H1 (cell line): ENCODE measurements around the gene RBM5. TPM values are rescaled to one million over a fixed set of nuclear protein-coding genes. Genes with fewer than 3 reads are reported as not detected.

ENCODE experiments used
- CTCF ChIA-PET: fragments of 300-600 bp; sonication (Branson Sonifier 250); formaldehyde crosslinking; loops from one replicate; lab custom pipeline; 2021; ENCODE audit not compliant: partially characterized antibody; lab: Charles Lee
- POLR2A ChIA-PET: fragments of 300-600 bp; sonication (Branson Sonifier 250); formaldehyde crosslinking; loops from one replicate; lab custom pipeline; 2021; ENCODE audit warnings: inconsistent platforms; ENCODE audit not compliant: partially characterized antibody; lab: Charles Lee
- DNase-seq, 2 experiments: peaks; one replicate each; pipeline versions ENCODE4 v3.0.0 to v3.0.0-alpha.2; 2010 to 2022; ENCODE audit warnings: low spot score in 2 of 2, low read depth in 1 of 2, mixed read lengths in 1 of 2
- FAIRE-seq: peaks from 2 replicates; lab custom pipeline; 2011; peaks lifted over from hg19 to GRCh38; lab: Jason Lieb, UNC
- H2AFZ ChIP-seq: 2 replicates; pipeline ENCODE4 v1.8.1; 2012; ENCODE audit warnings: low read length, inconsistent platforms
- H2AK5ac ChIP-seq: 2 replicates; pipeline ENCODE4 v1.6.1; 2013; ENCODE audit warnings: low read depth, low read length
- H2BK120ac ChIP-seq: replicated peaks from 2 replicates; pipeline ENCODE3; 2013; ENCODE audit warnings: low read depth, low read length, inconsistent platforms
- H2BK12ac ChIP-seq: 2 replicates; pipeline ENCODE4 v1.6.1; 2013; ENCODE audit warnings: low read depth, low read length
- H2BK15ac ChIP-seq: 2 replicates; pipeline ENCODE4 v1.6.1; 2013; ENCODE audit warnings: low read length
- H2BK20ac ChIP-seq: 2 replicates; pipeline ENCODE4 v1.6.1; 2013; ENCODE audit warnings: low read length
- H2BK5ac ChIP-seq: 2 replicates; pipeline ENCODE4 v1.6.1; 2013; ENCODE audit warnings: low read depth, low read length
- H3K14ac ChIP-seq: 2 replicates; pipeline ENCODE4 v1.6.1; 2013; ENCODE audit warnings: inconsistent platforms; ENCODE audit not compliant: insufficient read length
- H3K18ac ChIP-seq: 2 replicates; pipeline ENCODE4 v1.6.1; 2013; ENCODE audit warnings: low read length; ENCODE audit errors: extremely low read depth
- H3K23ac ChIP-seq: 2 replicates; pipeline ENCODE4 v1.6.1; 2013; ENCODE audit warnings: inconsistent platforms; ENCODE audit not compliant: insufficient read length
- H3K23me2 ChIP-seq: 2 replicates; pipeline ENCODE4 v1.6.1; 2013; ENCODE audit warnings: low read depth, low read length
- H3K27ac ChIP-seq: 2 replicates; pipeline ENCODE4 v1.6.1; 2011; ENCODE audit warnings: low read depth, low read length, inconsistent platforms
- H3K27me3 ChIP-seq, 4 experiments: replicated peaks in 1 of 4; 1 replicate in 1 of 4; 2 replicates in 3 of 4; pipeline versions ENCODE4 v1.6.1 to v1.8.1; 2011 to 2013; ENCODE audit warnings: low read length in 3 of 4, mild to moderate bottlenecking in 3 of 4, inconsistent platforms in 2 of 4, mixed read lengths in 2 of 4, moderate library complexity in 1 of 4; ENCODE audit not compliant: control insufficient read depth in 3 of 4, insufficient read depth in 3 of 4; ENCODE audit errors: extremely low read depth in 1 of 4
- H3K36me3 ChIP-seq, 4 experiments: 2 replicates each; pipeline versions ENCODE4 v1.6.1 to v1.8.1; 2011 to 2013; ENCODE audit warnings: mild to moderate bottlenecking in 4 of 4, low read length in 3 of 4, moderate library complexity in 2 of 4, control low read depth in 1 of 4, inconsistent platforms in 1 of 4; ENCODE audit not compliant: insufficient read depth in 4 of 4, control insufficient read depth in 2 of 4
- H3K4ac ChIP-seq: replicated peaks from 2 replicates; pipeline ENCODE3; 2013; ENCODE audit warnings: low read length, low read depth, mixed read lengths, inconsistent platforms; ENCODE audit not compliant: insufficient read length
- H3K4me1 ChIP-seq, 4 experiments: replicated peaks in 1 of 4; 1 replicate in 1 of 4; 2 replicates in 3 of 4; pipeline versions ENCODE4 v1.6.1 to v1.8.1; 2011 to 2013; ENCODE audit warnings: low read length in 3 of 4, inconsistent platforms in 2 of 4, mixed read lengths in 1 of 4; ENCODE audit not compliant: insufficient read depth in 4 of 4, control insufficient read depth in 3 of 4
- H3K4me2 ChIP-seq, 2 experiments: 2 replicates each; pipeline versions ENCODE4 v1.6.1 to v1.8.1; 2011 to 2013; ENCODE audit warnings: low read depth in 2 of 2, low read length in 2 of 2, control low read depth in 1 of 2, inconsistent platforms in 1 of 2, mild to moderate bottlenecking in 1 of 2; ENCODE audit not compliant: insufficient read depth in 1 of 2
- H3K4me3 ChIP-seq, 4 experiments: fragments of 200-600, 300-600 bp in 1 of 4; sonication (generic), shearing (Covaris generic), sonication (Bioruptor Twin) in 1 of 4; 2 replicates each; pipeline versions ENCODE4 v1.5.1 to v1.8.1; 2011 to 2016; ENCODE audit warnings: low read length in 4 of 4, low read depth in 3 of 4, control low read depth in 2 of 4, inconsistent platforms in 2 of 4, mild to moderate bottlenecking in 2 of 4, mixed read lengths in 1 of 4, moderate library complexity in 1 of 4; ENCODE audit not compliant: insufficient read depth in 2 of 4; ENCODE audit errors: extremely low read depth in 1 of 4
- H3K56ac ChIP-seq: replicated peaks from 2 replicates; pipeline ENCODE3; 2013; ENCODE audit warnings: low read depth, mild to moderate bottlenecking, mixed read lengths, low read length, inconsistent platforms; ENCODE audit not compliant: insufficient read length
- H3K79me1 ChIP-seq: 2 replicates; pipeline ENCODE4 v1.6.1; 2013; ENCODE audit warnings: low read depth, low read length, control low read depth
- H3K79me2 ChIP-seq, 2 experiments: 2 replicates each; pipeline versions ENCODE4 v1.6.1 to v1.8.1; 2012 to 2013; ENCODE audit warnings: low read length in 2 of 2, mild to moderate bottlenecking in 2 of 2, inconsistent platforms in 1 of 2; ENCODE audit not compliant: insufficient read depth in 2 of 2, control insufficient read depth in 1 of 2
- H3K9ac ChIP-seq, 4 experiments: replicated peaks in 1 of 4; 1 replicate in 1 of 4; 2 replicates in 3 of 4; pipeline versions ENCODE4 v1.6.1 to v1.8.1; 2011 to 2013; ENCODE audit warnings: low read depth in 3 of 4, low read length in 3 of 4, control low read depth in 2 of 4, mild to moderate bottlenecking in 2 of 4, moderate library complexity in 2 of 4, inconsistent platforms in 1 of 4; ENCODE audit errors: extremely low read depth in 1 of 4
- H3K9me3 ChIP-seq, 2 experiments: 2 replicates each; pipeline versions ENCODE4 v1.6.1 to v1.8.1; 2012 to 2013; ENCODE audit warnings: mild to moderate bottlenecking in 2 of 2, moderate library complexity in 2 of 2, control low read depth in 1 of 2, inconsistent platforms in 1 of 2, low read depth in 1 of 2, low read length in 1 of 2, mixed read lengths in 1 of 2; ENCODE audit not compliant: insufficient read depth in 2 of 2
- H4K20me1 ChIP-seq, 2 experiments: replicated peaks in 1 of 2; 2 replicates each; pipeline versions ENCODE3 to v1.8.1; 2011 to 2013; ENCODE audit warnings: inconsistent platforms in 2 of 2, low read length in 2 of 2, mild to moderate bottlenecking in 1 of 2; ENCODE audit not compliant: insufficient read depth in 2 of 2, control insufficient read depth in 1 of 2
- H4K5ac ChIP-seq: 2 replicates; pipeline ENCODE4 v1.6.1; 2013; ENCODE audit warnings: low read length, low read depth, mixed read lengths, inconsistent platforms; ENCODE audit not compliant: insufficient read length
- H4K8ac ChIP-seq: 2 replicates; pipeline ENCODE4 v1.8.0; 2013; ENCODE audit warnings: mild to moderate bottlenecking, moderate library complexity, low read length, inconsistent platforms; ENCODE audit not compliant: insufficient read depth; ENCODE audit errors: extremely low read depth
- H4K91ac ChIP-seq: replicated peaks from 2 replicates; pipeline ENCODE3; 2013; ENCODE audit warnings: low read length, mixed read lengths, inconsistent platforms; ENCODE audit not compliant: insufficient read length
- CHD2 ChIP-seq: IDR thresholded peaks from 2 replicates; pipeline ENCODE4 v1.6.1; 2012; ENCODE audit warnings: low read length, improper control_type of control experiment
- SAP30 ChIP-seq: fragments of 300-600 bp; sonication (generic); IDR thresholded peaks from 2 replicates; pipeline ENCODE4 v1.7.1; 2012; ENCODE audit warnings: low read length, moderate library complexity, mild to moderate bottlenecking, inconsistent platforms; ENCODE audit not compliant: insufficient read depth, insufficient replicate concordance
- USF2 ChIP-seq: IDR thresholded peaks from 2 replicates; pipeline ENCODE4 v1.6.1; 2011; ENCODE audit warnings: low read length, improper control_type of control experiment
- WGBS, 2 experiments: shearing (Covaris generic) in 1 of 2; methylation state at CpG; one replicate each; pipeline versions ENCODE4 v1.1.6 to v1.1.7; 2013 to 2015; ENCODE audit warnings: low lambda C conversion rate in 2 of 2, mixed read lengths in 2 of 2, inconsistent platforms in 1 of 2, low coverage in 1 of 2, missing lambda C conversion rate in 1 of 2; ENCODE audit not compliant: insufficient replicate concordance in 2 of 2, insufficient coverage in 1 of 2, insufficient read length in 1 of 2; ENCODE audit errors: extremely low coverage in 1 of 2, missing lambda C conversion rate in 1 of 2; 5-methylcytosine and 5-hydroxymethylcytosine counted together
- polyA plus RNA-seq, 7 experiments: library from polyadenylated mRNA; depleted of rRNA in 3 of 7; stranded (reverse) in 5 of 7; unstranded in 2 of 7; fragments of >200 nt in 5 of 7; fragments of 200-250 nt in 2 of 7; gene quantifications; 1 replicate in 5 of 7; 2 replicates in 1 of 7; 4 replicates in 1 of 7; pipeline versions ENCODE4 v1.2.1 to v1.2.3, GENCODE V29; 2011 to 2013; ENCODE audit warnings: missing spikeins in 2 of 7, mixed read lengths in 2 of 7
- total RNA-seq: library from RNA; stranded (reverse); fragmentation: NEBNext Ultra II Directional; extraction: Animal tissue kit (Norgen Biotek cat#: 25700); gene quantifications from 2 replicates; pipeline ENCODE4 v1.2.1, GENCODE V29; 2021

The RBM5 gene
- total and polyA plus RNA-seq, 2 of the 8 experiments (the other 6 are each of a cell fraction or from before 2014, with no cell fraction given), result 82.7 to 144 TPM

GRCh38 chr3:50047426-50047825 is 41.3 kb upstream of the RBM5 start:
- no peak overlapping the region for H3K4ac ChIP-seq
- 100% methylated on average over 4 of the region's 4 CpGs; no CpG with 5 or more reads in 1 of the 2 experiments for WGBS, 2 experiments
- no peaks in the 10 kb centered on the region for H3K9me3 ChIP-seq
- no peak overlapping the region for H2BK20ac ChIP-seq
- H3K23me2 ChIP-seq, result no peaks in the 10 kb centered on the region
- no peak for TF ChIP-seq SAP30
- TF ChIP-seq USF2, result no peak
- no peak for TF ChIP-seq CHD2
- H2BK12ac ChIP-seq, result no peak overlapping the region
- no peak for DNase-seq
- H3K18ac ChIP-seq, result no peak overlapping the region
- H3K79me2 ChIP-seq, result no peaks in the 10 kb centered on the region
- H3K9ac ChIP-seq, result no peak overlapping the region
- H4K8ac ChIP-seq, result no peak overlapping the region
- no peak for FAIRE-seq
- H2BK5ac ChIP-seq, result no peak overlapping the region
- no peak overlapping the region for H3K56ac ChIP-seq
- no peak overlapping the region for H4K5ac ChIP-seq
- no peak overlapping the region for H3K4me3 ChIP-seq
- H3K4me2 ChIP-seq, result no peak overlapping the region
- no peak overlapping the region for H3K23ac ChIP-seq
- H4K91ac ChIP-seq, result no peak overlapping the region
- H3K27ac ChIP-seq, result no peak overlapping the region
- H3K14ac ChIP-seq, result no peak overlapping the region
- H4K20me1 ChIP-seq, result peaks cover 0 to 2% of the 10 kb centered on the region in 2 experiments
- H2AFZ ChIP-seq, result no peak overlapping the region
- POLR2A ChIA-PET, result no interaction called here
- CTCF ChIA-PET, result no interaction called here
- no peak overlapping the region for H2BK15ac ChIP-seq
- H2AK5ac ChIP-seq, result no peak overlapping the region
- H3K36me3 ChIP-seq, result peaks cover 0 to 17% (median 9%) of the 10 kb centered on the region in 4 experiments; a peak in 6 of 8 replicates
- H2BK120ac ChIP-seq, result no peak overlapping the region
- H3K27me3 ChIP-seq, result no peaks in the 10 kb centered on the region
- no peaks in the 10 kb centered on the region for H3K4me1 ChIP-seq
- H3K79me1 ChIP-seq, result no peaks in the 10 kb centered on the region; the same call in 1 of the 2 replicates
